HepG2 (cell line): ENCODE results near the gene FAM241B.

Experiments used
- ATRX ChIP-seq: sonication (generic); formaldehyde crosslinking; IDR thresholded peaks from 2 replicates; pipeline ENCODE4 v1.4.0; 2020; ENCODE audit warnings: missing genetic modification reagents, borderline replicate concordance
- EHMT2 ChIP-seq: fragments of 200-600 bp; sonication (generic); IDR thresholded peaks from 2 replicates; pipeline ENCODE4 v1.7.0; 2017; ENCODE audit warnings: antibody characterized with exemption, low read depth, low read length, borderline replicate concordance
- HDAC2 ChIP-seq: sonication (generic); formaldehyde crosslinking; IDR thresholded peaks from 2 replicates; pipeline ENCODE4 v1.4.0; 2020; ENCODE audit warnings: missing genetic modification reagents
- NBN ChIP-seq: fragments of 450-650 bp; conservative IDR thresholded peaks from 2 replicates; pipeline ENCODE4 v1.6.1; 2017
- NFKBIZ ChIP-seq: IDR thresholded peaks from 2 replicates; pipeline ENCODE4 v1.6.1; 2018; ENCODE audit warnings: missing genetic modification reagents, missing compliant biosample characterization
- NFRKB ChIP-seq: fragments of 450-650 bp; IDR thresholded peaks from 2 replicates; pipeline ENCODE4 v1.6.1; 2017
- SMAD1 ChIP-seq: sonication (generic); formaldehyde crosslinking; IDR thresholded peaks from 2 replicates; pipeline ENCODE4 v1.4.0; 2020; ENCODE audit warnings: missing genetic modification reagents, low read depth, mild to moderate bottlenecking, borderline replicate concordance
- SMC3 ChIP-seq: IDR thresholded peaks from 2 replicates; pipeline ENCODE4 v1.6.1; 2011; ENCODE audit warnings: low read length, improper control_type of control experiment
- YY1 ChIP-seq: IDR thresholded peaks from 2 replicates; pipeline ENCODE4 v1.6.1; 2011; ENCODE audit warnings: low read length, low read depth, moderate library complexity, mild to moderate bottlenecking; ENCODE audit not compliant: insufficient read depth, insufficient replicate concordance
- TF ChIP-seq, protein P1 (sequence below): sonication (generic); formaldehyde crosslinking; IDR thresholded peaks from 2 replicates; pipeline ENCODE4 v1.4.0; 2020; ENCODE audit warnings: mild to moderate bottlenecking, low read depth, missing genetic modification reagents
- TF ChIP-seq, protein P2 (sequence below): sonication (generic); formaldehyde crosslinking; IDR thresholded peaks from 2 replicates; pipeline ENCODE4 v1.4.0; 2020; ENCODE audit warnings: mild to moderate bottlenecking, missing genetic modification reagents
- TF ChIP-seq, protein P3 (sequence below): IDR thresholded peaks from 2 replicates; pipeline ENCODE4 v1.6.1; 2016; ENCODE audit warnings: low read depth

DNA sequence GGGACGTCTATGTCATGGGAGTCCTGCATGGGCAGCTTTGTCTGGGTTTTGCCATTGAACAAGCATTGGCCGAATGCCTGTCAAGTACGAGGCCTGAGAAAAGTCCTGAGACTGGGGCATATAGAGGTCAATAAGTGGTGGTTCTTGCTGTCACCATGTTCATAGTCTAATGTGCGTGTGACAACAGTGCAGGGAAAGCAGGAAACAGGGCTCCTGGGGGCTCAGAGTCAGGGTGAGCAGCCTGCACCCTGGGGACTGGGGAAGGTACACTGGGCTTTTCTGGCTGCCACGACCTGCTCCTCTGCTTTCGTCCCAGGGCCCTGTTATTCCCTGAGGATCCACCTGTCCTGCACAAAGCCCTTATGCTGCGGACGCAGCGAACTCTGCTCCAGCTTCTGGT, 21.3 kb downstream of the FAM241B start:
- TF ChIP-seq SMAD1 (CRISPR knock-in tag) (no peak), EHMT2 (no peak), HDAC2 (CRISPR knock-in tag) (no peak), SMC3 (no peak), NFKBIZ (CRISPR knock-in tag) (no peak), NFRKB (no peak), YY1 (no peak), NBN (no peak), ATRX (CRISPR knock-in tag) (no peak)
- TF ChIP-seq, protein P1, sequence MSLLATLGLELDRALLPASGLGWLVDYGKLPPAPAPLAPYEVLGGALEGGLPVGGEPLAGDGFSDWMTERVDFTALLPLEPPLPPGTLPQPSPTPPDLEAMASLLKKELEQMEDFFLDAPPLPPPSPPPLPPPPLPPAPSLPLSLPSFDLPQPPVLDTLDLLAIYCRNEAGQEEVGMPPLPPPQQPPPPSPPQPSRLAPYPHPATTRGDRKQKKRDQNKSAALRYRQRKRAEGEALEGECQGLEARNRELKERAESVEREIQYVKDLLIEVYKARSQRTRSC = no peak
- TF ChIP-seq, protein P2, sequence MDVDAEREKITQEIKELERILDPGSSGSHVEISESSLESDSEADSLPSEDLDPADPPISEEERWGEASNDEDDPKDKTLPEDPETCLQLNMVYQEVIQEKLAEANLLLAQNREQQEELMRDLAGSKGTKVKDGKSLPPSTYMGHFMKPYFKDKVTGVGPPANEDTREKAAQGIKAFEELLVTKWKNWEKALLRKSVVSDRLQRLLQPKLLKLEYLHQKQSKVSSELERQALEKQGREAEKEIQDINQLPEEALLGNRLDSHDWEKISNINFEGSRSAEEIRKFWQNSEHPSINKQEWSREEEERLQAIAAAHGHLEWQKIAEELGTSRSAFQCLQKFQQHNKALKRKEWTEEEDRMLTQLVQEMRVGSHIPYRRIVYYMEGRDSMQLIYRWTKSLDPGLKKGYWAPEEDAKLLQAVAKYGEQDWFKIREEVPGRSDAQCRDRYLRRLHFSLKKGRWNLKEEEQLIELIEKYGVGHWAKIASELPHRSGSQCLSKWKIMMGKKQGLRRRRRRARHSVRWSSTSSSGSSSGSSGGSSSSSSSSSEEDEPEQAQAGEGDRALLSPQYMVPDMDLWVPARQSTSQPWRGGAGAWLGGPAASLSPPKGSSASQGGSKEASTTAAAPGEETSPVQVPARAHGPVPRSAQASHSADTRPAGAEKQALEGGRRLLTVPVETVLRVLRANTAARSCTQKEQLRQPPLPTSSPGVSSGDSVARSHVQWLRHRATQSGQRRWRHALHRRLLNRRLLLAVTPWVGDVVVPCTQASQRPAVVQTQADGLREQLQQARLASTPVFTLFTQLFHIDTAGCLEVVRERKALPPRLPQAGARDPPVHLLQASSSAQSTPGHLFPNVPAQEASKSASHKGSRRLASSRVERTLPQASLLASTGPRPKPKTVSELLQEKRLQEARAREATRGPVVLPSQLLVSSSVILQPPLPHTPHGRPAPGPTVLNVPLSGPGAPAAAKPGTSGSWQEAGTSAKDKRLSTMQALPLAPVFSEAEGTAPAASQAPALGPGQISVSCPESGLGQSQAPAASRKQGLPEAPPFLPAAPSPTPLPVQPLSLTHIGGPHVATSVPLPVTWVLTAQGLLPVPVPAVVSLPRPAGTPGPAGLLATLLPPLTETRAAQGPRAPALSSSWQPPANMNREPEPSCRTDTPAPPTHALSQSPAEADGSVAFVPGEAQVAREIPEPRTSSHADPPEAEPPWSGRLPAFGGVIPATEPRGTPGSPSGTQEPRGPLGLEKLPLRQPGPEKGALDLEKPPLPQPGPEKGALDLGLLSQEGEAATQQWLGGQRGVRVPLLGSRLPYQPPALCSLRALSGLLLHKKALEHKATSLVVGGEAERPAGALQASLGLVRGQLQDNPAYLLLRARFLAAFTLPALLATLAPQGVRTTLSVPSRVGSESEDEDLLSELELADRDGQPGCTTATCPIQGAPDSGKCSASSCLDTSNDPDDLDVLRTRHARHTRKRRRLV (CRISPR knock-in tag) = no peak
- TF ChIP-seq, protein P3, sequence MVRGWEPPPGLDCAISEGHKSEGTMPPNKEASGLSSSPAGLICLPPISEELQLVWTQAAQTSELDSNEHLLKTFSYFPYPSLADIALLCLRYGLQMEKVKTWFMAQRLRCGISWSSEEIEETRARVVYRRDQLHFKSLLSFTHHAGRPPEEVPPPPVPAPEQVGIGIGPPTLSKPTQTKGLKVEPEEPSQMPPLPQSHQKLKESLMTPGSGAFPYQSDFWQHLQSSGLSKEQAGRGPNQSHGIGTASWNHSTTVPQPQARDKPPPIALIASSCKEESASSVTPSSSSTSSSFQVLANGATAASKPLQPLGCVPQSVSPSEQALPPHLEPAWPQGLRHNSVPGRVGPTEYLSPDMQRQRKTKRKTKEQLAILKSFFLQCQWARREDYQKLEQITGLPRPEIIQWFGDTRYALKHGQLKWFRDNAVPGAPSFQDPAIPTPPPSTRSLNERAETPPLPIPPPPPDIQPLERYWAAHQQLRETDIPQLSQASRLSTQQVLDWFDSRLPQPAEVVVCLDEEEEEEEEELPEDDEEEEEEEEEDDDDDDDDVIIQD (CRISPR knock-in tag) = no peak
